Stimulated activated CD4-positive, alpha-beta T cell treated with anti-CD3 and anti-CD28 coated beads, Interleukin-1b, Interleukin-23, amount 100 ng/mL, for 4 hours (primary cell): ENCODE measurements around the gene MORN1.

Experiments
- DNase-seq, 2 donors: peaks; one replicate each; pipeline ENCODE4 v3.0.0-alpha.2; 2020; ENCODE audit warnings: low read depth in 2 of 2

MORN1 gene

GRCh38 chr1:2275796-2276536 is 115.4 kb downstream of the MORN1 start:
- DNase-seq = no peak

- no peak for DNase-seq
Observed at GRCh38 chr1:2274929-2275475, 116.4 kb downstream of the MORN1 start.

GRCh38 chr1:2274231-2274928 is 117.0 kb downstream of the MORN1 start:
- DNase-seq = no peak

- DNase-seq = no peak
Observed at GRCh38 chr1:2273401-2274090, 117.8 kb downstream of the MORN1 start.

DNA sequence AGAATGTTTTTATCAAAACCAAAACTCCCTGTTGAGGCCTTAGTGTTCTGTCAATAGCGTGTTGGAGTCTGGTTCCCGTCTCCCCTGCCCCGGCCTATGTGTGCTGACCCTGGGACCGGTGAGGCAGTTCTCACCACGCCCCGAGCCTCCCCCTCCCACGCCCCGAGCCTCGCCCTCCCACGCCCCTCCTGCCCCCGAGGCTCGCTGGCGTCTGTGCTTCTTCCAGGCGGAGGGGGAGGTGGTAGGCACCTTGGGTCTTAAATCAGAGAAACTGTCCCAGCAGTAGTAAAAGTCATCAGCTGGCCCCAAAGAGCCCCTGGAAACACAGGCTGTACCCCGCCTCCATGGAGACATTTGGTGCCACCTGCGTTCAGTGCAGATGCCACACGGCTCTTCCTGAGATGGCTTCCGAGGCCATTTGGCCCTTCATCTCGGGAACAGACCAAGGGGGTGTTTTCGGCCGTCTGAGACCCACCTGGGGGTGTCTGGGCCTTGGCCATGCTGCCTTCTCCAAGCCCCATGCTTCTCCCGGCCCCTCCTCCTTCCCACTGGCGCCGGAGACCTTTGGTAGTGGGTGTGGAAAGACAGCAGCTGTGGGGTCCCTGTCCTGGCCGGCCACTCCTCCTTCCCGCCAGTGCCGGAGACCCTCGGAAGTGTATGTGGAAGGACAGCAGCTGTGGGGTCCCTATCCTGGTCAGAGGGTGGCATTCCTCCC is 118.5 kb downstream of the MORN1 start:
- no peak for DNase-seq

DNA sequence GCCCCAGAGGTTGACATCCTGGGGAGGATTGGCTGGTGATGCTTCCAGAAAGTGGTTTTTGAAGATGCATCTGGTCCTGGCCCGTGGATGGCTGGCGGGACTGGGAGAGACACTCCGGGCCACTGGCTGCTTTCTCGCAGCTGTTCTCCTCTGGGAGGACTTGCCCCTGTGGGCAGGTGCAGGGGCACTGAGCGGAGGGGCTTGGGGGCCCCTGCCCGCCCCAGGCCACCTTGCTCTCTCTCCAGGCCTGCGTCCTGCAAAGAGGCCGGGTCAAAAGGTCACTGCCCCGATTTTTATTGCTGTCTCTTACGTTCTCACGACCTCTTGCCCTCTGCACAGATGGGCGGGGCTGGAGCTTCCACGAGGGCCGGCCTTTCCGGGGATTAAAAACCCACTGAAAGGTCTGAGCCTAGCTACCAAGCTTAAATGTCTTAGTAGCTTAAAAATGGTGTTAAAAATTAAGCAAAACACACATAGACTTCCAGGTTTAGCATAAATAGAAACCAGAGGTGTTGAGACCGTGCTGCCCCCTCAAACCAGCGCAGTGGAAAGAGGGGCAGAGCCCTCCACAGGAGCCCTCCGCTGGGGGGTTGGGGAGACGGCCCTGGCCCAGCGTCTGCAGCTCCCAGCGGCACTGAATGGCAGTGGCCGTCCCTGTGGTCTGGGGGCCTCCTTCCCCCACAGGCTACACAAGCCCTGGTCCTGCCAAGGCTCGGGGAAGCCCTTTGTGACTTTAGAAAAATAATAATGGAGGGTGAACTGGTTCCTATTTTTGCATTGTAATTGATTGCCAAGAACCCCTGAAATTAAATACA is 119.3 kb downstream of the MORN1 start:
- DNase-seq = no peak
